Epithelial cell of prostate (primary cell): Measurements from ENCODE around the gene FOXA2.
"Not testable (repeated sequence)": the region's sequence is repeated elsewhere in the genome, so short reads cannot be mapped to it uniquely, and the experiment has no call there.

Experiments
- DNase-seq: peaks from one replicate; pipeline ENCODE4 v3.0.0-alpha.2; 2011; ENCODE audit warnings: low read depth, low spot score
- H3K27ac ChIP-seq: fragments of 450-650 bp; 2 replicates; pipeline ENCODE4 v1.5.1; 2017; ENCODE audit warnings: mild to moderate bottlenecking

FOXA2 gene

GRCh38 chr20:22572023-22572422 is 12.3 kb downstream of the FOXA2 start:
- DNase-seq: no peak
- no peak overlapping the region for H3K27ac ChIP-seq

DNA sequence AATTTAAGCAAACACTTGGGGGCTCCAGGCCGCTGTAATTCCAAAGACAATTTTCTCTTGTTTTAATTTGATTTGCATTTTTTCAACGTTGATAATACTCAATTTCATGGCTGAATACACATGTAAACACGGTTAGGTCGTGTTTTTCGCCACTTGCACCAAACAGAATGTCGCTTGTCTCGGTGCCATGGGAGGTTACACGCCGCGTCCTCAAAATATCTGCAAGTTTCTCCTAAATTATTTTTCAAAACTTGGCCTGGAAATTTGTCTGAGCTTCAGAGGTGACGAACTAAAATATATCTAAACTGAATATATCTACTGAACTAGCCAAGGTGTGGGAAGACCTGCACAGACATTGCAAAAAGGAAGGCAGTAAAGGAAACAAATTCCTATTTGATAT is 15.0 kb downstream of the FOXA2 start:
- no peak for DNase-seq
- no peak overlapping the region for H3K27ac ChIP-seq

- no peak overlapping the region for H3K27ac ChIP-seq
- DNase-seq: no peak
Observed at GRCh38 chr20:22568872-22569344, 15.5 kb downstream of the FOXA2 start.

- DNase-seq: no peak
- H3K27ac ChIP-seq: no peak overlapping the region
Observed at GRCh38 chr20:22567944-22568871, 16.2 kb downstream of the FOXA2 start.

DNA sequence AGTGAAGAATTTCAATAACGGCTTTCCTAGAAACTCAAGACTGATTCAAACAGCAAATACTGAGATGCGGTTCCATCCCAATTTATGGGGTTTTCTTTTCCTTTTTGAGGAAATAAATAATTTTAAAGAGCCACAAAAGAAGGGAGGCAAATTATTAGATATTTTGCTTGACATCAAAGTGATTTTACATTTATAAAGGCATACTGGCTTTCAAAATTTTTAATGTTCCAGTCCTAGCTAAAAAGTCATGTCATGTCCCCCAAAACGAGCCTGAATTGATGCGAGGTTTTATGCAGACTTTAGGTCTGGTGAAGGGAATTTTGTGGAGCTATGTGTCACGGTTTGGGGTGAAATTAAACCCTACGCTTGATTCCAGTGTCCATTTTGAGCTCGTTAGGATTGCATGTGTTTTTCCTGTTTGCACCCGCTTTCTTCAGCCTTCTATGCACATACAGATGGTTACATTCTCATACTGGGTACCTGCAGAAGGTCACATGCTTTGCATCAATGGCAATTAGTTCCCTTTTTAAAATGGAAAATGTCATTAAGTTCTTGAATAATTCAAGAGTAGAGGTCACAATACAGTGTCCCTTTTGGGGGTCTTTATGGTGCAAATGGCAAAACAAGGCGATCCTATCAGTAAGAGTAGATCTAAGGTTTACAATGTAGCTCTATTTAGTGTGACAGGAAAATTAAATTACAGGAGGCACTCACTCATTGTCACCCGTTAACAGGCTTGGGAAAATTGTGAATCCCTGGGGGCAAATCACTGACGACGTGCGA is 17.3 kb downstream of the FOXA2 start:
- DNase-seq: no peak
- no peak overlapping the region for H3K27ac ChIP-seq

GRCh38 chr20:22563062-22563965 is 21.1 kb downstream of the FOXA2 start:
- no peak for DNase-seq

GRCh38 chr20:22562620-22563019 is 21.8 kb downstream of the FOXA2 start:
- DNase-seq: no peak

More at GRCh38 chr20:22563062-22563965, 21.1 kb downstream of the FOXA2 start:
- no peak overlapping the region for H3K27ac ChIP-seq

GRCh38 chr20:22561965-22562577 is 22.3 kb downstream of the FOXA2 start:
- no peak for DNase-seq
- no peak overlapping the region for H3K27ac ChIP-seq

More at GRCh38 chr20:22562620-22563019, 21.8 kb downstream of the FOXA2 start:
- no peak overlapping the region for H3K27ac ChIP-seq

DNA sequence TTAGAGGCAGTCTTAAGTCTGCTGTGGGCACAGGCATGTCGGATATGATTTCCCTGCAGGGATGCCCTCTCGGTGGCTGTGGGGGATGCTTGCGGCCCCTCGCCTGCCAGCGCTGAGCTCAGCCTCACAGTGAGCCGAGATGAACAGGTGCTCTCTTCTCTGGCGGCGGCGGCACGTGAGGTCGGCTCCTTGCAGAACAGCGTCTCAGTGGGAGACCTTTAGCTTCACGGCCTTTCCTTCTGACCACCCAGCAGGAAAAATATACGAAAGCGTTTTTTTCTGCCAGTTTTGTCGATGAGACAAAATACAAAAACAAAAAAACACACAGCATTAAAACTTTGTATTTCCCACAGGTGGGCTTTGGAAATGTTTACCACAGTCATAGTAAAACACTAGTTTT is 23.6 kb downstream of the FOXA2 start:
- H3K27ac ChIP-seq: no peak overlapping the region
- no peak for DNase-seq

DNA sequence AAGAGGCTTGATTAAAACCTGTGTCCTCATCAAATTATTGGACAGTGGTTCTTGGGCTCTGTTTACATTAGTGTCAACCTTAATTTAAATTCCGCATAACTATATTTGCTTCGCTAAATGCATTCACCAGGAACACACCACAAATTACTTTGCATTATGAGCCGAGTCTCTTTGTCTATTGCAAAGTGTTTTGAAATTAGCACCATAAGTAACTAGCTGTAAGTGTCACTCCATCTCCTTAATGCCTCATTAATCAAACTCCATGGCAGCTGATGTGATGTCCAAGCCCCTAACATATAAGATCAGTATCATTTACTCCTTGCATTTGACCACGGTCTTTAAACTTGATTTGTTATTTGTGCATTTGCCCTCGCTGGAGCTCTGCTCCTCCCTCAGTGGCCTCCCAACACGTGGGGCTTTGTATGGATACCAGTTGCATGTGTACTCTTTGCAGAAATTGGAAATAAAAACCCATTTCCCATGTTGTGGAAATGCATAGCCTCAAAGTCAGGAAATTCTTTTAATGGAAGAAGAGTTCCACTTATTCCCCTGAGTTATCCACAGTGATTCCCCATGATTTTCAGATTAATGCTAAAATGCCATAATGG is 24.6 kb downstream of the FOXA2 start:
- H3K27ac ChIP-seq: no peak overlapping the region
- DNase-seq: no peak

DNA sequence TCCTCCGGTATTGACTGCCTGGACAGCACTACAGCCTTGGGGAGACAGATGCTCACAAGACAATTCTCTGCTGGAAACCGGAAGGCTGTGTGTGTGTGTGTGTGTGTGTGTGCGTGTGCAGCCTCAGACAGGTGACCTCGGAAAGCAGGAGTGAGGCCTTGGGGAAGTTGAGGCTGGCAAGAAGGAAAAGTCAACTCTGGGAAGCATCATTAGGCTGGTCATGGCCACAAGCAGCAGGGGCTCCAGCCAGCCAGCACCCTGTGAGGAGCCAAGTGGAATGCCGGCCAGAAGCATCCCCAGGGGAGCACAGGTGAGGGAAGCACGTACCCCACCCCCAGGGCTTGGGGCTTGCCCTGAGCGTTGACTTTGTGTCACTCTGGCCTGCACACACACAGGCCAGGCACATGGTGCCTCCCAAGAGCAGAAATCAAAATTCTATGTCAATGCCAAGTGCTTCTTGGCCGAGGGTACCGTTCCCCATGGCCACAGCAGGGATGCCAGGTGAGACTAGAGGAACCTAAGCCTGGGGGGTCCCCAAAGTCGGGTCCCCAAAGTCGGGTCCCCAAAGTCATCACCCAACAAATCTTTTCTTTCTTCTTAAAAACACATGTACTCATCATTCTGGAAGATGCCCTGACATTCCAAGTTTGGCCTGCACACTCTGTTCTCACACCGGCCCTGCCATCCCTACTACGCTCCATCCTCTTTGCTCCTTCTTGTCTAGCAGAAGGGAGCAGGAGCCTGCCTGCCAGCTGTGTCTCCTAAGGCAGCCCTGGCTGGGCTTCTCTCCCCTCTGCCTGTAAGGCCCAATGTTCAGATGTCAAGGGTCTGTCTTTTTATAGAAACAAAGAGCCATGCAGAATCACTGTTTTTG is 26.7 kb downstream of the FOXA2 start:
- H3K27ac ChIP-seq: no peak overlapping the region
- DNase-seq: no peak

DNA sequence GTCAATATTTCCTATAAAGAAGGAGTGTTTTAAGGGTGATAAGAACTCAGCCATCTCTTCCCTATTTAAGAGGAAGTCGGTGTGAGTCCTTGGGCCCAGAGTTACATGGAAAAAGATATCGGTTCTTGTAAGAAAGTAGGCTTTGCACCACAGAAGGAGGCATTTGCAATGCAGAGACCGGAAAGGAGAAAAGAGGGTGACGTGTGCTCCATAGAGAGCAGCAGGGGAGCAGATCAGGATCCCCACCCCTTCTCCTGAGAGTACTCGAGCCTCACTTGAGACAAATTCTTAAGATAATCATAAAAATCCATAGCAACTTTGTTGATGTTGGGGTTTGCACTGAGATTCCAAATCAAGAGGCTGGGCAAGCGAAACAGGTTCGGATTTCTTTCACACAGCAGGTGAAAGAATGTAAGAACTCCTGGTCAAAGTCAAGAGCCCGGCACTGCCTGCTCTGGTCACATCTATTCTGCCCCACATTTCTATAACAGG is 27.8 kb downstream of the FOXA2 start:
- no peak overlapping the region for H3K27ac ChIP-seq
- no peak for DNase-seq

GRCh38 chr20:22555791-22556564 is 28.4 kb downstream of the FOXA2 start:
- H3K27ac ChIP-seq: no peak overlapping the region
- DNase-seq: no peak

DNA sequence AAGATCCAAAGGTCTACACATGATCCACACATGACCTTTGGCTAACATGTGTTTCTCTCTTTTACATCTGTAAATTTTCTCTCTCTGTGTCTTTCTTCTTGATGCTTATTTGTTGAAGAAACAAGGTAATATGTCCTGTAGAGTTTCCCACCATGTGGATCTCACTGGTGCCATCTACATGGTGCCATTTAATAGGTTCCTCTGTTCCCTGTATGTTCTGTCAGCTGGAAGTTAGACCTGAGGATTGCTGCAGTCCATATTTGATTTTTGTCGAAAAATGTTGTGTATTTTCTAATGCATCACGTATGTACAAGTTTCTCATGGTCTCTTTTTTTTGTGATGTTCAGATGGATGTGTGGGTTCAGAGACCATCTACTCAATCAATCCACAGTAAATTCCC is 30.0 kb downstream of the FOXA2 start:
- H3K27ac ChIP-seq: no peak overlapping the region
- no peak for DNase-seq

GRCh38 chr20:22550514-22550913 is 33.9 kb downstream of the FOXA2 start:
- H3K27ac ChIP-seq, DNase-seq: not testable (repeated sequence)

DNA sequence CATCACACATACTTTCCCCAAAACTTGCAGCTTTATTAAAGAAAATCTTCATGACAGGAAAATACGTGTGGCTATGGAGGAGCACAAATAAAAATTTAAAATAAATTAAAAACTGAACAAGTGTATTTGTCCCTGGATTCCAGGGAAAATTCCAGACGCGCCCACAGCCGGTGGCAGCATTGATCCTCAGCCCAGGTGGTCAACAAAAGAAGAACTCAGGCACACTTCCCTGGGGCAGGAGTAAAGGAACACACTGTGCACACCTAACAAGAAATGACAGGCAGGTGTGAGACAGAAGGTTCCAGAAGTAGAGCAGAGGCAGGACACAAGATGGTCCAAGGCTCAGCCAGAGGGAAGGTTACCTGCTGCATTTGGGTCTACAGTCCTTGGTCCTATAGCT is 36.3 kb downstream of the FOXA2 start:
- no peak for DNase-seq
- H3K27ac ChIP-seq: no peak overlapping the region

DNA sequence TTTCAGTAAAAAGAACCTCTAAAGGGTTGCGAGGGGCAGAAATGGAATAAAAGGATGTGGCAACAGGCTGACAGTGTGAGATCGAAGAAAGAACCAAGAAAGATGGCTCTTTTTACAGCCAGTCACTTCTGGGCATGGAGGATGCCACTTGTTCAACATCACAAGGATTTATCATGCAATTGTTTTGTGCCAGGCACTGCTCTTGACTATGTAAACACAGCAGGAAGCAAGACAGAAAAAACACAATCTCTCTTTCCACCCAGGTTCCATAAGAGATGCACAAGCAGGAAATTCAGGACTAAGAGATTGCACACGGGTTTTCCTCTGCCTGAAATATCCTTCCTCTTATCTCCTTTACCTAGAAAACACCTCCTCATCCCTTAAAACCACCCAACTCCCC is 38.0 kb downstream of the FOXA2 start:
- H3K27ac ChIP-seq: no peak overlapping the region
- no peak for DNase-seq
